Medulla oblongata (tissue), 1 donor: ENCODE data around the gene KLF11.
A peak's percentile ranks its signal among the peaks of the same experiment; 100 is the strongest.
"Not testable (repeated sequence)": the region's sequence is repeated elsewhere in the genome, so short reads cannot be mapped to it uniquely, and the experiment has no call there.

Experiments
- DNase-seq: peaks from one replicate; pipeline ENCODE4 v3.0.0-alpha.2; 2015; ENCODE audit errors: extremely low spot score

The KLF11 gene

GRCh38 chr2:10084223-10084865 lies 41.0 kb downstream of the KLF11 start:
- DNase-seq: no peak

GRCh38 chr2:10085043-10085667 lies 41.8 kb downstream of the KLF11 start:
- DNase-seq: no peak

GRCh38 chr2:10085668-10086059 lies 42.3 kb downstream of the KLF11 start:
- no peak for DNase-seq

GRCh38 chr2:10086950-10087349 lies 43.6 kb downstream of the KLF11 start:
- DNase-seq: no peak

GRCh38 chr2:10087360-10087759 lies 44.0 kb downstream of the KLF11 start:
- no peak for DNase-seq

GRCh38 chr2:10089565-10090190 lies 46.3 kb downstream of the KLF11 start:
- DNase-seq: no peak

GRCh38 chr2:10091182-10091888 lies 48.0 kb downstream of the KLF11 start:
- DNase-seq: no peak

- not testable (repeated sequence) for DNase-seq
Observed at GRCh38 chr2:10091889-10092244, 48.5 kb downstream of the KLF11 start.

GRCh38 chr2:10094271-10094814 lies 51.0 kb downstream of the KLF11 start:
- no peak for DNase-seq

GRCh38 chr2:10095175-10095574 lies 51.8 kb downstream of the KLF11 start:
- DNase-seq: no peak

- DNase-seq: no peak
Observed at GRCh38 chr2:10096641-10097040, 53.3 kb downstream of the KLF11 start.

GRCh38 chr2:10097352-10098148 lies 54.2 kb downstream of the KLF11 start:
- peak; percentile 72 for DNase-seq

- DNase-seq: no peak
Observed at GRCh38 chr2:10101491-10101890, 58.1 kb downstream of the KLF11 start.

GRCh38 chr2:10103179-10103578 lies 59.8 kb downstream of the KLF11 start:
- DNase-seq: no peak
